Fibroblast of villous mesenchyme (primary cell): ENCODE results near the gene PLAAT3. TPM values are rescaled to one million over a fixed set of nuclear protein-coding genes. Genes with fewer than 3 reads are reported as not detected.
"Not testable (repeated sequence)": the region's sequence is repeated elsewhere in the genome, so short reads cannot be mapped to it uniquely, and the experiment has no call there.

ENCODE experiments used
- DNase-seq: peaks from one replicate; pipeline ENCODE4 v3.0.0-alpha.2; 2010; ENCODE audit warnings: low read depth
- H3K4me3 ChIP-seq: 2 replicates; pipeline ENCODE4 v1.5.1; 2011; ENCODE audit warnings: low read depth, mild to moderate bottlenecking, low read length
- CTCF ChIP-seq: IDR thresholded peaks from 2 replicates; pipeline ENCODE4 v1.5.1; 2012; ENCODE audit warnings: low read depth, mild to moderate bottlenecking, low read length; ENCODE audit not compliant: insufficient read depth
- total RNA-seq: library from RNA; depleted of rRNA; stranded (reverse); fragments of >200 nt; gene quantifications from 2 replicates; pipeline ENCODE4 v1.2.3, GENCODE V29; 2012

PLAAT3 gene
- 4.2 and 6.0 TPM in 2 replicates for total RNA-seq

GRCh38 chr11:63614136-63614671 is at the start of gene PLAAT3:
Gene PLAAT3 (minus strand): TSS chr11:63614433. CDS start chr11:63614014, 419 bp downstream.
- H3K4me3 ChIP-seq = peak within 1 kb of the TSS; percentile 69
- TF ChIP-seq CTCF = no peak
- peak; percentile 48 for DNase-seq

- no peak overlapping the region for H3K4me3 ChIP-seq
- no peak for TF ChIP-seq CTCF
- peak; percentile 42 for DNase-seq
These were observed 49.6 kb upstream of the PLAAT3 start for GRCh38 chr11:63663809-63664208.

- DNase-seq = no peak
- no peak overlapping the region for H3K4me3 ChIP-seq
- no peak for TF ChIP-seq CTCF
These were observed 46.7 kb upstream of the PLAAT3 start for GRCh38 chr11:63660972-63661371.

GRCh38 chr11:63652671-63653070 is 38.4 kb upstream of the PLAAT3 start:
- no peak for TF ChIP-seq CTCF

GRCh38 chr11:63643205-63643604 is 29.0 kb upstream of the PLAAT3 start:
- no peak overlapping the region for H3K4me3 ChIP-seq
- DNase-seq = no peak
- no peak for TF ChIP-seq CTCF

More at GRCh38 chr11:63652671-63653070, 38.4 kb upstream of the PLAAT3 start:
- no peak overlapping the region for H3K4me3 ChIP-seq
- no peak for DNase-seq

- TF ChIP-seq CTCF = peak; percentile 23
- DNase-seq = peak; percentile 44
- no peak overlapping the region for H3K4me3 ChIP-seq
These were observed 27.5 kb upstream of the PLAAT3 start for GRCh38 chr11:63641727-63642126.

GRCh38 chr11:63639199-63639832 is 25.1 kb upstream of the PLAAT3 start:
- H3K4me3 ChIP-seq = no peak overlapping the region
- peak; percentile 35 for TF ChIP-seq CTCF
- peak; percentile 52 for DNase-seq

- H3K4me3 ChIP-seq = not testable (repeated sequence)
These were observed 24.2 kb upstream of the PLAAT3 start for GRCh38 chr11:63638436-63638835.

More at GRCh38 chr11:63638436-63638835, 24.2 kb upstream of the PLAAT3 start:
- DNase-seq = not testable (repeated sequence)
